Measurements from ENCODE around the gene SLC28A1.
A peak's percentile ranks its signal among the peaks of the same experiment; 100 is the strongest.

SLC28A1 gene

DNA sequence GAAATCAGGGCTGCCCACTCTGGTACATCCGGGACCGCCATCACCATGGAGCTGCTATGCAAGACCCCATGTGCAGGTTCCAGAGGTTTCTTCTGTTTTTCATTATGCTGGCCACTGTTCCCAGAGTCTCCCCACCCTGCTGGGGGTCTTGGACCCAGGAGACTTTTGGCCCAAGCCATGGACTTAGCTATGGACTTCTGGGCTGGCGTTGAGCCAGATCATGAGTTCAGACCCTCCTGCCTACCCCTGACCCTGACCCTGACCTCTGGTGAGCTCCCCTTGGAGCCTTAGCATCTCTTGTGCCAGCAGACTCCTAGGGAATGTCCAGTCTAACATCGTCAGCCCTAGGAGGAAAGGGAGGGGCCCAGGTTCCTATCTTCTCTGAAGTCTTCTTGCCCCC, 25.3 kb downstream of the SLC28A1 start:
- no peak overlapping the region for H3K9ac ChIP-seq (ENCODE audit: low read length)
- no peaks in the 10 kb centered on the region for H3K36me3 ChIP-seq (ENCODE audit: control insufficient read depth in 1 of 2, insufficient read depth in 2 of 2, low read length in 2 of 2)
- H3K4me2 ChIP-seq (ENCODE audit: low read length) = no peak overlapping the region
- no peak overlapping the region for H2AFZ ChIP-seq (ENCODE audit: insufficient read depth, low read length, poor library complexity)
- no peak overlapping the region for H3K18ac ChIP-seq (ENCODE audit: low read length)
- H3K79me1 ChIP-seq (ENCODE audit: low read length) = peaks cover 38% of the 10 kb centered on the region
- H2BK12ac ChIP-seq (ENCODE audit: low read length) = peak overlapping the region; percentile 76
- H3K79me2 ChIP-seq (ENCODE audit: control insufficient read depth, insufficient read depth, low read length, poor library complexity) = peaks cover 2% of the 10 kb centered on the region
- no peak for DNase-seq
- H4K91ac ChIP-seq (ENCODE audit: low read depth, low read length) = peak overlapping the region; percentile 88
- no peak overlapping the region for H3K4me3 ChIP-seq (ENCODE audit: low read depth, low read length)
- H2AK5ac ChIP-seq (ENCODE audit: low read length) = peak overlapping the region; percentile 64
- H3K27ac ChIP-seq (ENCODE audit: low read depth, low read length) = no peak overlapping the region
- H3K27me3 ChIP-seq (ENCODE audit: insufficient read depth, low read length) = no peaks in the 10 kb centered on the region
- H4K12ac ChIP-seq (ENCODE audit: low read depth, low read length) = no peak overlapping the region
- WGBS (ENCODE audit: extremely low coverage, insufficient coverage, insufficient read length) = no CpG with 5 or more reads among the region's 4 CpGs
- H3K9me3 ChIP-seq (ENCODE audit: insufficient read depth, low read depth, low read length) = peaks cover 3% of the 10 kb centered on the region
- peak overlapping the region; percentile 25 for H3K4ac ChIP-seq (ENCODE audit: low read depth, low read length)
- H2BK120ac ChIP-seq (ENCODE audit: insufficient read depth, low read length, poor library complexity) = peak overlapping the region; percentile 1
- H3K4me1 ChIP-seq (ENCODE audit: control insufficient read depth in 1 of 2, insufficient read depth in 2 of 2, low read length in 2 of 2) = peaks cover 25 to 35% of the 10 kb centered on the region in 2 experiments
- no peak overlapping the region for H4K8ac ChIP-seq (ENCODE audit: low read depth, low read length)
- peak overlapping the region; percentile 49 for H3K14ac ChIP-seq (ENCODE audit: low read length)
- H3K23ac ChIP-seq (ENCODE audit: low read length) = no peak overlapping the region
- H2BK5ac ChIP-seq (ENCODE audit: low read depth, low read length, poor library complexity) = no peak overlapping the region

DNA sequence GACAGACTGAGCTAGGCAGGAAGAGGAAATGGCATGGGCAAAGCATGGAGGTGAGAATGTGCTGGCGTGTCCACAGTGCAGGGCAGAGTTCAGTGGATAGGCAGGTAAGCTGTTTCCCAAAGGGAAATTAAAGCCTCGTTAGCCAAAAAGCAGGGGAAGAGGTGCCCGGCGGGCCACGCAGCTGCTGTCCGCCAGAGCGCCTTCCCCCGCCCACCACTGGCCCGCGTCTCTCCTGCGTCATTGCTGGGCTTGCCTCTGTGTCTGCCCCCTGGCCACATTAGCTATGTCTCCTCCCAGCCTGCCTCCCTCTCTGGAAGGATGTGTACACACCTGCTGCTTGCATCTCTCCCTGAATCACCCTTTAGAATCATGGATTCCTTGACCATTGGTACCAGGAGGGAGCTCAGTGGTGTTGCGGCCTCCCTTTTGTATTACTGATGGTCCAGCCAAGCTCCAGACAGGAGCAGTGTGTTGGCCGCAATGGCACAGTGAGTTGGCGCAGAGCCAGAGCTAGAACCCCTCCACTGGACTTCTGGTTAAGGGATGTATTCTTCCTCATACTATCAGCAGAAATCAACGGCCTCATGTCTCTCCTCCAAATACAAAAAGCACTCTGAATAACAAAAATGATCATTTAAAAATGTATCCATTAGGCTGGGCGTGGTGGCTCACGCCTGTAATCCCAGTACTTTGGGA, 26.6 kb downstream of the SLC28A1 start:
- no CpG with 5 or more reads among the region's 17 CpGs for WGBS (ENCODE audit: extremely low coverage, insufficient coverage, insufficient read length)
- Histone ChIP-seq H3K18ac (ENCODE audit: low read length) (no peak overlapping the region), H3K14ac (ENCODE audit: low read length) (peak overlapping the region; percentile 59), H2AFZ (ENCODE audit: insufficient read depth, low read length, poor library complexity) (peak overlapping the region; percentile 61), H3K79me2 (ENCODE audit: control insufficient read depth, insufficient read depth, low read length, poor library complexity) (peaks cover 2% of the 10 kb centered on the region), H3K79me1 (ENCODE audit: low read length) (peaks cover 38% of the 10 kb centered on the region), H2AK5ac (ENCODE audit: low read length) (peak overlapping the region; percentile 85), H3K27me3 (ENCODE audit: insufficient read depth, low read length) (no peaks in the 10 kb centered on the region), H3K9me3 (ENCODE audit: insufficient read depth, low read depth, low read length) (no peaks in the 10 kb centered on the region), H4K8ac (ENCODE audit: low read depth, low read length) (peak overlapping the region; percentile 41), H3K4me2 (ENCODE audit: low read length) (no peak overlapping the region), H3K36me3 (ENCODE audit: control insufficient read depth in 1 of 2, insufficient read depth in 2 of 2, low read length in 2 of 2) (no peaks in the 10 kb centered on the region), H4K12ac (ENCODE audit: low read depth, low read length) (no peak overlapping the region), H2BK120ac (ENCODE audit: insufficient read depth, low read length, poor library complexity) (peak overlapping the region; percentile 44), H3K4me3 (ENCODE audit: low read depth, low read length) (no peak overlapping the region), H3K23ac (ENCODE audit: low read length) (no peak overlapping the region), H3K4ac (ENCODE audit: low read depth, low read length) (no peak overlapping the region), H4K91ac (ENCODE audit: low read depth, low read length) (peak overlapping the region; percentile 86), H3K27ac (ENCODE audit: low read depth, low read length) (peak overlapping the region; percentile 92), H2BK12ac (ENCODE audit: low read length) (peak overlapping the region; percentile 81), H2BK5ac (ENCODE audit: low read depth, low read length, poor library complexity) (peak overlapping the region; percentile 32), H3K9ac (ENCODE audit: low read length) (no peak overlapping the region), H3K4me1 (ENCODE audit: control insufficient read depth in 1 of 2, insufficient read depth in 2 of 2, low read length in 2 of 2) (peaks cover 27 to 36% of the 10 kb centered on the region in 2 experiments)
- peak; percentile 97 to 98 for DNase-seq

DNA sequence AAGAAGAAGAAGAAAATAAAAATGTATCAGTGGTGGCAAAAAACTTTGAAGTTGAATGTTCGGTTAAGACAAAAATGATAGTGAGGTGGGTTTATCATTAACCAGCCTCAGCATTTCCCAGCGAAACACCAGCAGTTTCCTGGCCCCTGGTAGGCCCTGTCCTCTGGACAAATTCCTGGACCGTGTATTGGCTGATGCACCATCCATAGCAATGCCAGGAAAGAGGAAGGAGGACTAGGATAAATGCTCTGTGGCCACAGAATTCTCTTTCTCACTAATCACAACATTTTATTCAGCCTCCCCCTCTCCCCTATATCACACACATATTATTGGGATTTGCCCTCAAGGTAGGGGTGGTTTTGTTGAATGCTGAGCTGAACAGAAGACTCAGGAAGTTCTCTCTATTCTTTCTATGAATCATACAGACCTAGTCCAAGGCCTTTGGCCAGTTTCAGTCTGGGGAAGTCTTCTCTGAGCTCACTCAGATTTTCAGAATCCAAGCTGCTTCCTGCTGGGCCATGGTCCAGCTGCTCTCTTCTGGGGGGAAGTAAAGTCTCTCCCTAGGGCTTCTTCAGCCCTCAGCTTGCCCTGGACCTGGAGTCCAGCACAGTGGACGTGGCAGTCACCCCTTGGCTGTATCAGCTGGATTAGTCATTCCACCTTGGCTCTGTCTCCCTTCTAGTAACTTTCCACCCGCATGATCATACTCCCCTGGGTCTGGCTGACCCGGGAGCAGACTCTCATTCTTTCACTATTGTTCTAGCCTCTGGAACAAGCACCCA, 27.6 kb downstream of the SLC28A1 start:
- Histone ChIP-seq H3K14ac (ENCODE audit: low read length) (peak overlapping the region; percentile 35), H3K18ac (ENCODE audit: low read length) (peak overlapping the region; percentile 74), H3K4me3 (ENCODE audit: low read depth, low read length) (no peak overlapping the region), H3K23ac (ENCODE audit: low read length) (no peak overlapping the region), H2BK5ac (ENCODE audit: low read depth, low read length, poor library complexity) (peak overlapping the region; percentile 79), H3K4me1 (ENCODE audit: control insufficient read depth in 1 of 2, insufficient read depth in 2 of 2, low read length in 2 of 2) (peaks cover 27 to 36% of the 10 kb centered on the region in 2 experiments), H4K8ac (ENCODE audit: low read depth, low read length) (peak overlapping the region; percentile 68), H4K12ac (ENCODE audit: low read depth, low read length) (peak overlapping the region; percentile 11), H3K79me2 (ENCODE audit: control insufficient read depth, insufficient read depth, low read length, poor library complexity) (peaks cover 2% of the 10 kb centered on the region), H3K27ac (ENCODE audit: low read depth, low read length) (peak overlapping the region; percentile 92), H3K36me3 (ENCODE audit: control insufficient read depth in 1 of 2, insufficient read depth in 2 of 2, low read length in 2 of 2) (no peaks in the 10 kb centered on the region), H2AK5ac (ENCODE audit: low read length) (peak overlapping the region; percentile 72), H2AFZ (ENCODE audit: insufficient read depth, low read length, poor library complexity) (peak overlapping the region; percentile 11), H3K27me3 (ENCODE audit: insufficient read depth, low read length) (no peaks in the 10 kb centered on the region), H3K4ac (ENCODE audit: low read depth, low read length) (peak overlapping the region; percentile 75), H2BK12ac (ENCODE audit: low read length) (peak overlapping the region; percentile 67), H3K4me2 (ENCODE audit: low read length) (no peak overlapping the region), H2BK120ac (ENCODE audit: insufficient read depth, low read length, poor library complexity) (peak overlapping the region; percentile 61), H3K79me1 (ENCODE audit: low read length) (peaks cover 38% of the 10 kb centered on the region), H3K9ac (ENCODE audit: low read length) (no peak overlapping the region), H4K91ac (ENCODE audit: low read depth, low read length) (peak overlapping the region; percentile 86), H3K9me3 (ENCODE audit: insufficient read depth, low read depth, low read length) (no peaks in the 10 kb centered on the region)
- WGBS (ENCODE audit: extremely low coverage, insufficient coverage, insufficient read length) = no CpG with 5 or more reads among the region's 6 CpGs
- peak; percentile 88 to 98 for DNase-seq

GRCh38 chr15:84913360-84913723, 28.9 kb downstream of the SLC28A1 start:
- Histone ChIP-seq H2AFZ (ENCODE audit: insufficient read depth, low read length, poor library complexity) (peak overlapping the region; percentile 0), H3K4ac (ENCODE audit: low read depth, low read length) (peak overlapping the region; percentile 20), H4K8ac (ENCODE audit: low read depth, low read length) (peak overlapping the region; percentile 40), H3K27ac (ENCODE audit: low read depth, low read length) (peak overlapping the region; percentile 92), H3K79me2 (ENCODE audit: control insufficient read depth, insufficient read depth, low read length, poor library complexity) (peaks cover 2% of the 10 kb centered on the region), H3K27me3 (ENCODE audit: insufficient read depth, low read length) (no peaks in the 10 kb centered on the region), H3K18ac (ENCODE audit: low read length) (peak overlapping the region; percentile 81), H2AK5ac (ENCODE audit: low read length) (peak overlapping the region; percentile 65), H3K4me3 (ENCODE audit: low read depth, low read length) (no peak overlapping the region), H4K91ac (ENCODE audit: low read depth, low read length) (peak overlapping the region; percentile 86), H3K14ac (ENCODE audit: low read length) (peak overlapping the region; percentile 35), H3K9ac (ENCODE audit: low read length) (no peak overlapping the region), H3K79me1 (ENCODE audit: low read length) (peaks cover 38% of the 10 kb centered on the region), H3K4me2 (ENCODE audit: low read length) (no peak overlapping the region), H3K36me3 (ENCODE audit: control insufficient read depth in 1 of 2, insufficient read depth in 2 of 2, low read length in 2 of 2) (no peaks in the 10 kb centered on the region), H4K12ac (ENCODE audit: low read depth, low read length) (peak overlapping the region; percentile 1), H3K9me3 (ENCODE audit: insufficient read depth, low read depth, low read length) (no peaks in the 10 kb centered on the region), H3K23ac (ENCODE audit: low read length) (no peak overlapping the region), H2BK120ac (ENCODE audit: insufficient read depth, low read length, poor library complexity) (peak overlapping the region; percentile 61), H2BK5ac (ENCODE audit: low read depth, low read length, poor library complexity) (peak overlapping the region; percentile 79), H2BK12ac (ENCODE audit: low read length) (peak overlapping the region; percentile 67), H3K4me1 (ENCODE audit: control insufficient read depth in 1 of 2, insufficient read depth in 2 of 2, low read length in 2 of 2) (peaks cover 29 to 36% of the 10 kb centered on the region in 2 experiments)
- no peak for DNase-seq
- WGBS (ENCODE audit: extremely low coverage, insufficient coverage, insufficient read length) = no CpG with 5 or more reads among the region's 2 CpGs

Measured in trophoblast cell (in vitro differentiated cells and primary cell).